ENCODE results near the gene SYT3.
"Not testable (repeated sequence)": the region's sequence is repeated elsewhere in the genome, so short reads cannot be mapped to it uniquely, and the experiment has no call there.

SYT3 gene

DNA sequence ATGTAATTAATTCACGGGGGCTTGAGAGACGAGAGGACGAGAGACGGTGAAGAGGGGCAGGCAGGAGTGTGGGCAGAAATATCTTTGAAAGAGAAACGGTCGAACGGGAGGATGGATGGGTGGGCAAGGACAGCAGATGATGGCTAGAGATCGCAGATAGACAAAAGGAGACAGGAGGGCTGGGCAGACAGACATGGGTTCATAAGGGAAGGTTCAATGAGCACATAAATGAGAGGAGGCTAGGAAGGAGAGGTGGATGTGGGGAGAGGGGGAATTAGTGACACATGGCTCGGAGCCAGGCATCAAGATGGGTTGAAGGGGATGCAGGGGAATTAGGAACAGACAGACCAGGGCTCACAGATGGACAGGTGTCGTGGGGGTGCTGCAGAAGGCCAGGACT is 1.1 kb downstream of the SYT3 start:
- in situ Hi-C loops (cut with MboI; ENCODE audit: low sequenced_read_pairs): no loop called here
- no peaks in the 10 kb centered on the region for H3K4me1 ChIP-seq
- DNase-seq (ENCODE audit: low spot score in 2 of 2): no peak
- peaks cover 13% of the 10 kb centered on the region for H3K27me3 ChIP-seq (ENCODE audit: low read depth)
- H3K9me3 ChIP-seq: peaks cover 3% of the 10 kb centered on the region; the same call in 1 of the 2 replicates
- H3K4me3 ChIP-seq: no peak overlapping the region; the same call in 1 of the 2 replicates
- H3K36me3 ChIP-seq (replicated peaks): no peaks in the 10 kb centered on the region

DNA sequence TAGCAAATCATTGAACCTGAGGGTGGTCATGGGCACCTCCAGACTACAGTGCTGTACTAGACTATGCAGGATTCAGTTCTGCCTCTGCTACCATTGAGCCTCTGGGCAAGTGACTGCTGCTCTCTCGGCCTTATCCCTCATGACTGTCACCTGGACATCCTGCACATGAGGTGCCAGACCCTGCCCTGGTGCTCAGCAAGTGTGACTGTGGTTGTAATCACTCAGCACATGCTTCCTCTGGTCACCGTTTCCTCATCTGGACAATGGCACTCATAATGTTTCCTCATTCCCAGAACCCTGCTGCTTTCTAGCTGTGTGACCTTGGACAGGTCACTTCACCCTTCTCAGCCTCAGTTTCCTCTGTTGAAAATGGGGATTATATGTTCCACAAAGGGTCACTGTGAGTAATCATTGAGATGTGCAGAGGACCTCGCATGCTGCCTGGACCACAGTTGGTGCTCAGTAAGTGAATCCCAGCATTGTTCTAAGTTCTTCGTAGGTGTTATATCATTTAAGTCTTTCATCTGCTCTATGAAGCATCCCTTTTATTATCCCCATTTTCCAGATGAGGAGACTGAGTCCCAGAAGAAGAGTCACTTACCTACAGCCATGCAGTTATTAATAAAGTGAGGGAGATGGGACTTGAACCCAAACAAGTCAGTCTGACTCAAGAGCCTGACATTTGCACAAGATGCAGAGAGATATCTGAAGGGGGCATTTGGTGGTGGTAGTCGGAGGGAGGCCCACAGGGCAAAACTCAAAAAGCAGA is 3.2 kb downstream of the SYT3 start:
- Histone ChIP-seq H3K4me1 (no peaks in the 10 kb centered on the region), H3K36me3 (replicated peaks) (no peaks in the 10 kb centered on the region), H3K4me3 (no peak overlapping the region), H3K27me3 (ENCODE audit: low read depth) (peaks cover 13% of the 10 kb centered on the region), H3K9me3 (peaks cover 3% of the 10 kb centered on the region; the same call in 1 of the 2 replicates)
- no peak for DNase-seq (ENCODE audit: low spot score in 2 of 2)
- in situ Hi-C loops (cut with MboI; ENCODE audit: low sequenced_read_pairs): no loop called here

DNA sequence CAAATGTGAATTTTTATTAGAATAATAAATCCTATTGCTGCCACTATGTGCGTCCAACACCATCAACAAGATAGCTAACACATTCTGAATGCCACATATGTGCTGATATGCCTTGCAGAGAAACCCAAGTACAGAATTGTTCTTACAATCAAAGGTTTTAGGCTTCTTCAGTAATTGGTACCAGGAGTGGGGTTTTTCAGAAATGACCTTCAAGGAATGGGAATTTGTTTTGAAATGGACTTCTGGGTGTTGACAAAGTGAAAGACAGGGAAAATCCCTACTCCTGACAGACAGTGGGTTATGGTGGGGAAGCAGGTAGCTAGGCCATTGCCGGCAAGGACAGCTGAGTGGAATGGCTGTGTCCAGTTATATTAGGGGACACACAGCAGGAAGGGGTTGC is 5.7 kb downstream of the SYT3 start:
- Histone ChIP-seq H3K4me1 (no peaks in the 10 kb centered on the region), H3K4me3 (no peak overlapping the region), H3K27me3 (ENCODE audit: low read depth) (peaks cover 12% of the 10 kb centered on the region), H3K9me3 (peaks cover 3% of the 10 kb centered on the region; the same call in 1 of the 2 replicates), H3K36me3 (replicated peaks) (no peaks in the 10 kb centered on the region)
- DNase-seq (ENCODE audit: low spot score in 2 of 2): no peak
- in situ Hi-C loops (cut with MboI; ENCODE audit: low sequenced_read_pairs): no loop called here

DNA sequence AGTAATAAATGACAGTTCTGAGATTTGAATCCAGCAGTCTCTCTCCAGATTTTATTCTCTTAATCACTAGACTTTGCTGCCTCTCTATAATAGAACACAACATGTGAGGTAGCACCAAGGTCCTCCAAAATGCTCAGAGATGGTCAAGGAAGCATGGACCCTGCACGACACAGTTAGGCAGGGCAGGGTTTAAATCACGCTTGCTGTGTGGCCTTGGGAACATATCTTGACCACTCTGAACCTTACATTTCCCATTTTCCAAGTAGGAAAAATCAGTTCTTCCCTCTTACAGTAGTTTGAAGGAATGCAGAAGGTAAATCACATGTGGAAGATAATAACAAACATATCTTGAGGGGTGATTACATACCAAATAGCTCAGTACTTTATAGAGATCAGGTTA is 6.3 kb downstream of the SYT3 start:
- no peak for DNase-seq (ENCODE audit: low spot score in 2 of 2)
- no peak overlapping the region for H3K4me3 ChIP-seq

DNA sequence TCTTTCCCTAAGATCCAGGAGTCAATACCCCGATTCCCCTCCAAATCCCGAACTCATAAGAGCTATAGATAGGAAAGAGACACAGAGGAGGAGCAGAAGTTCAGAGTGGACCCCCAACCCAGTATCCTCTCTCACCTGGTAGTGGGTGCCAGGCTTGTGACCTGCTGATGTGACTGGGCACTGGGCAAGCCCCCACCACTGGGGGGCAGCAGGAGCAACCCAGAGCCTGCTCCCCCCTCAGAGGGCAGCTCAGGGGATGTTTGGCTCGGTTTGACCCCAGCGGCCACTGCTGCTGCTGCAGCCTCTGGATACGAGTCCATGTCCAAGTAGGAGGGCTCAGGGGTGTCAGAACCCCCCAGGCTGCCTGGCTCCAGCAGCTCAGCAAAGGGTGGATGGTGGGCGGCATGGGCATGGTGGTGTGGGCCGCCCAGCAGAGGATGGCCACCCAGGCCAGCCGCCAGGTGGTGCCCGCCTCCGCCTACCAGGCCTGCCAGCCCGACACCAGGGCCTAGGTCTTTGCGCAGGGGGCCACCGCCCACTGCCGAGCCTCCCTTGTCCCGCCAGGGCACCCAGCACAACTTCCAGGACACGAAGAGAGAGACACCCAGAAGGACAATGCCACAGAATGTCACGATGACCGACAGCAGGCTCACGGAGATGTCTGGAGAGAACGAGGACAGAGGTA is 7.4 kb downstream of the SYT3 start:
- Histone ChIP-seq H3K9me3 (peaks cover 3% of the 10 kb centered on the region; the same call in 1 of the 2 replicates), H3K36me3 (replicated peaks) (no peaks in the 10 kb centered on the region), H3K4me1 (no peaks in the 10 kb centered on the region), H3K4me3 (no peak overlapping the region), H3K27me3 (ENCODE audit: low read depth) (no peaks in the 10 kb centered on the region)
- in situ Hi-C loops (cut with MboI; ENCODE audit: low sequenced_read_pairs): no loop called here
- DNase-seq (ENCODE audit: low spot score in 2 of 2): no peak

More for the DNA sequence above, 6.3 kb downstream of the SYT3 start:
- Histone ChIP-seq H3K36me3 (replicated peaks) (no peaks in the 10 kb centered on the region), H3K27me3 (ENCODE audit: low read depth) (peaks cover 6% of the 10 kb centered on the region), H3K9me3 (peaks cover 3% of the 10 kb centered on the region; the same call in 1 of the 2 replicates), H3K4me1 (no peaks in the 10 kb centered on the region)
- in situ Hi-C loops (cut with MboI; ENCODE audit: low sequenced_read_pairs): no loop called here

DNA sequence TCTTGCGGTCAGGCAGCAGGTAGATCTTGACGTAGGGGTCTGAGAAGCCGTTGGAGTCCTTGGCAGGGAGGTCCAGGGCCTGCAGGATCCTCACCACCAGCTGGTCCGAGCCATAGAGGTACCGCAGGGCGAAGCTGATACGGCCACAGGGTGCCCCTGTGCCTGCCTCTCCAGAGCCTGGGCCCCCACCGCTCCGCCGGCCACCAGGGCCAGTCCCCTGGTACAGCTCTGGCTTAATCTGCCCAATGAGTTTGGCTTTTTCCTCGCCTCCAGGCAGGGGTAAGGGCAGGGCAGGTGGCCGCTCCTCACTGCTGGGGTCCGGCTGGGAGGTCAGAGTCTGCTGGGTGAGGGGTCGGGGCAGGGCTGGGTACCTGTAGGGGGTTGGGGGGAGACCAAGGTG is 9.9 kb downstream of the SYT3 start:
- H3K27me3 ChIP-seq (ENCODE audit: low read depth): no peaks in the 10 kb centered on the region
- no peak for DNase-seq (ENCODE audit: low spot score in 2 of 2)
- no peak overlapping the region for H3K4me3 ChIP-seq
- no peaks in the 10 kb centered on the region for H3K36me3 ChIP-seq (replicated peaks)
- peaks cover 3% of the 10 kb centered on the region; the same call in 1 of the 2 replicates for H3K9me3 ChIP-seq
- H3K4me1 ChIP-seq: no peaks in the 10 kb centered on the region
- in situ Hi-C loops (cut with MboI; ENCODE audit: low sequenced_read_pairs): no loop called here

DNA sequence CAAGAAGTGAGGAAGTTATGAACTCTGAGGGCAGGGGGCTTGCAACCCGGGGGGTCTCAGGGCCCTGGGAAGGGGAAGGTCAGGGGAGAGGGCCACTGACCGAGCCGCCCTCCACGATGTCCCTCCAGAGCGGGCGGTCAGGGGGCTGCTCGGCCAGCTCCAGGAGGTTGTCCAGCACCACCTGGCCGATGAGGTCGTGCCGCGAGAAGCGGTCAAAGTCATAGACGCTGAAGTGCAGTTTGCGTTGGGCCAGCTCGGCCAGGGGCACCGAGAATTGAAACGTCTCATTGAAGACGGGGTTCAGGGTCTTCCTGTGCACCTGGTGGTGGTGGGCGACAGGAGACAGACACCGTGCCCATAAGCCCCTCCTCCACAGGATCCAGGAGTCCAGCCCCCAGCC is 10.5 kb downstream of the SYT3 start:
- H3K27me3 ChIP-seq (ENCODE audit: low read depth): no peaks in the 10 kb centered on the region
- H3K9me3 ChIP-seq: peaks cover 3% of the 10 kb centered on the region; the same call in 1 of the 2 replicates
- DNase-seq (ENCODE audit: low spot score in 2 of 2): no peak
- H3K4me1 ChIP-seq: no peaks in the 10 kb centered on the region
- no peaks in the 10 kb centered on the region for H3K36me3 ChIP-seq (replicated peaks)
- no peak overlapping the region for H3K4me3 ChIP-seq
- in situ Hi-C loops (cut with MboI; ENCODE audit: low sequenced_read_pairs): no loop called here

DNA sequence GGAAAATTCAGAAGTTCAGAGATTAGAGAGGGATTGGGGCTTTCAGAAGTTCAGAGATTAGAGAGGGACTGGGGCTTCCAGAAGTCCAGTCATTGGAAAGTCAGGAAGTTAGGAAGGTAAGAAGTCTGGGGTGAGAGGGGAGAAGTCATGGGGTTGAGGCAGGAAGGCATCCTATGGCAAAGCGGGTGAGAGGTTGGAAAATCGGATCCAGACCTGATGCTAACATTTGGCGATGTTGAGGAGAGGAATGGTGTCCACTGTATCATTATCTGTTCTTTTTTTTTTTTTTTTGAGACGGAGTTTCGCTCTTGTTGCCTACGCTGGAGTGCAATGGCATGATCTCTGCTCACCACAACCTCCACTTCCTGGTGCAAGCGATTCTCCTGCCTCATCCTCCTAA is 11.1 kb downstream of the SYT3 start:
- in situ Hi-C loops (cut with MboI; ENCODE audit: low sequenced_read_pairs): no loop called here
- Histone ChIP-seq H3K27me3 (ENCODE audit: low read depth) (no peaks in the 10 kb centered on the region), H3K9me3 (no peaks in the 10 kb centered on the region; the same call in 1 of the 2 replicates), H3K36me3 (replicated peaks) (no peaks in the 10 kb centered on the region), H3K4me3 (no peak overlapping the region), H3K4me1 (no peaks in the 10 kb centered on the region)
- DNase-seq (ENCODE audit: low spot score in 2 of 2): no peak

DNA sequence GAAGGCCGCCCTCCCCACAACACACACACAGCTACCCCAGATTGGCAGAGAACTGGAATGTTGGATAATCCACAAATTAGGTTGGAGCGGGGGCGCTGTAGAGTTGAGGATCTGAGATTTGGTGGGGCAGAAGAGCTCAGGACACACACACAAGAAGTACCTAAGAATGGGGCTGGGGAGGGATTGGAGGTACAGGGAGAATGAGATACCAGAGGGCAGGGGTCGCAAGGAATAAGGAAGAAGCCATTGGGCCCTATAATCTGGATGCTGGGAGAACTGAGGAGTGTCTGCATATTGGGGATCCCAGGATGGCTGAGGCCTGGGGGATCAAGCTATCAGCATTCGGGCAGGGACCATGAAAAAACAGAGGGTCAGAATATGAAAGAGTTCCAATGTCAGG is 11.5 kb downstream of the SYT3 start:
- Histone ChIP-seq H3K27me3 (ENCODE audit: low read depth) (0 out of 2 replicates have a peak, but pooled peaks cover 1% of the 10 kb centered on the region), H3K36me3 (replicated peaks) (no peaks in the 10 kb centered on the region), H3K9me3 (no peaks in the 10 kb centered on the region; the same call in 1 of the 2 replicates), H3K4me3 (no peak overlapping the region), H3K4me1 (no peaks in the 10 kb centered on the region)
- no peak for DNase-seq (ENCODE audit: low spot score in 2 of 2)
- in situ Hi-C loops (cut with MboI; ENCODE audit: low sequenced_read_pairs): no loop called here

DNA sequence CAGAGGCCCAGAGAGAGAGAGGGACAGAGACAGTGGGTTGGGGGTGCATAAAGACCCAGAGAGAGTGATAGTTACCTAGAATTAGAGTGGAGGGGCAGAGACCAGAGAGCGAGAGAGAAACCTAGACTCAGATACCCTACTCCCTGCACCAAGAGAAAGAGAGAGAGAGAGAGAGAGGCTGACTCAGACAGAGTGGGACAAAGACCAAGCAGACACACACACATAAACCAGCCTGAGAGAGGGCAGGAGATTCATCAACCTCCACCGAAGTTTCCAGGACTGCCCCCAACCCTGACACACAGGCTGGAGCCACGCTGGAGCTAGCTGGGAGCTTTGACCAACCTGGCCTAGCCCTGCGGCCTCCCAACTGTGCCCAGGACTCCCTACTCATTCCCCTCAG is 12.9 kb downstream of the SYT3 start:
- DNase-seq (ENCODE audit: low spot score in 2 of 2): no peak
- no peaks in the 10 kb centered on the region for H3K9me3 ChIP-seq
- no peaks in the 10 kb centered on the region for H3K4me1 ChIP-seq
- H3K36me3 ChIP-seq (replicated peaks): no peaks in the 10 kb centered on the region
- no peak overlapping the region for H3K4me3 ChIP-seq
- 0 out of 2 replicates have a peak, but pooled peaks cover 2% of the 10 kb centered on the region for H3K27me3 ChIP-seq (ENCODE audit: low read depth)
- in situ Hi-C loops (cut with MboI; ENCODE audit: low sequenced_read_pairs): no loop called here

DNA sequence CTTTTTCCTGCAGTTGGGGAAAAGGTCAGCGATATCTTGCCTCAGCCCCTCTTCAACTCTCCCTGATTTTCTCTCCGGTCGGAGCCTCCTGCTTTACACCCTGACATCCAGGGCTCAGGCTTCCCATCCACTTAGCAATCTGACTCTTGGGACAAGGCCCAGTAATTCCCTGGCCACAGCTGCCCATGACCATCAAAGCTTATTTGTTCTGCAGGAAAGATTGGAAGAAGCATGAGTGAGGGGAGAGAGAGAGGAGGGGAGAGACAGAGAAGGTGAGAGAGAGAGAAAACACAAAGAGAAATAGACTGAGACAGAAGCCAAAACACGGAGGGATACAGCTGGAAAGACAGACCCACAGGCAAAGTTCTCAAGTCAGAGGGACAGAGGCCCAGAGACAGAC is 13.7 kb downstream of the SYT3 start:
- Histone ChIP-seq H3K4me1 (no peaks in the 10 kb centered on the region), H3K36me3 (replicated peaks) (no peaks in the 10 kb centered on the region), H3K4me3 (no peak overlapping the region), H3K9me3 (no peaks in the 10 kb centered on the region), H3K27me3 (ENCODE audit: low read depth) (0 out of 2 replicates have a peak, but pooled peaks cover 2% of the 10 kb centered on the region)
- in situ Hi-C loops (cut with MboI; ENCODE audit: low sequenced_read_pairs): no loop called here
- no peak for DNase-seq (ENCODE audit: low spot score in 2 of 2)

DNA sequence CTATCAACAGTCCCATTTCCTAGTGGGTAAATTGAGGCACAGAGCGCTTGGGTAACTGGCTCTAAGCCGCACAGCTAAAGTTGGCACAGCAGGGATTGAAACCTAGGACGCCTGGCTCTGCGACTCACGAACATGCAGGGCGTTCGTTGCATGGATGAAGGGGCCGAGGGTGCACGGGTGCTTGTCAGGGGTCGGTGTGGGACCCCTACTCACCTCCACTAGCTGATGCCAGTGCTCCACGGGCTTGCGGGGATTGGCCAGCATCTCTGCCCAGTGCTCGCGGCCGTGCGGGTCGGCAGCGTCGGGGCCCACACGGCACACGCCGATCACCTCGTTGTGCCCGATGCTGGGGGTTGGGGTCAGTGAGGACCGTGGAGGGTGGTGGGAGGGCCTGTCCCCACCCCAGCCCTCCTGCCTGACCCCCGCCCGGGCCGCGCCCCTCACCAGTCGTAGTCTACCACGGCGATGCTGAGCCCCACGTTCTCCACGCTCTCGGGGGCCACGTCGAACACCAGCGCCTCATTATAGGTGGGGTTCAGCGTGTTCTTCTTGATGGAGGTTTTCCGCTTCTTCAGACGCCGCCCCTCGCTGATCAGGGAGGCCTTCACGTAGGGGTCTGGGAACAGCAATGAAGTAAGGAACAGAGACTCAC is 14.6 kb downstream of the SYT3 start:
- in situ Hi-C loops (cut with MboI; ENCODE audit: low sequenced_read_pairs): no loop called here
- Histone ChIP-seq H3K4me1 (no peaks in the 10 kb centered on the region), H3K4me3 (no peak overlapping the region), H3K36me3 (replicated peaks) (no peaks in the 10 kb centered on the region), H3K27me3 (ENCODE audit: low read depth) (0 out of 2 replicates have a peak, but pooled peaks cover 2% of the 10 kb centered on the region), H3K9me3 (no peaks in the 10 kb centered on the region)
- no peak for DNase-seq (ENCODE audit: low spot score in 2 of 2)

DNA sequence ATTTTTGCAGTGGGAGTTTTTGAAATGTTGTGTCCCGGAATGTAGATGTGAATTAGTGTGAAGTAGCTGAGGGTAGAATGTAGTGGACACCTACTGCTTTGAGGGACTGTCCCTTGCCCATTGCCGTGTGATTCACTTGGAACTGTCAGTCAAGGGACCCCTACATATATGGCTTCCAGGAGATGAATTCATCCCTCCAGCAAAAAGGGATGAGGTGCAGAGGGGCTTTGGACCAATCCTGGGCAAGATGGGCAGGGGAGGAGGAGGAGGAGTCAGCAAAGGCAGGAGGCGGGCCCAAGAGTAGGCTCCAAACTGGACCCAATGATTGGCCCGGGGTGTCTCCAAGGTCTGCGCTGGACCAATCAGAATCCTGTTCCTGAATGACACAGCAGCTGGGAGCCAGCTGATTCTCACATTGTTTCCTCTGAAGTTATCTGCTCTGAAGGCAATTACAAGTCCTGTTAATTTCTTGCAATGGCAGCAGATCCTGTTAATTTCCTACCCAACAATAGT is 19.2 kb downstream of the SYT3 start:
- in situ Hi-C loops (cut with MboI; ENCODE audit: low sequenced_read_pairs); H3K27me3 ChIP-seq (ENCODE audit: low read depth); H3K36me3 ChIP-seq (replicated peaks); H3K9me3 ChIP-seq; H3K4me3 ChIP-seq; DNase-seq (ENCODE audit: low spot score in 2 of 2); H3K4me1 ChIP-seq: not testable (repeated sequence)

DNA sequence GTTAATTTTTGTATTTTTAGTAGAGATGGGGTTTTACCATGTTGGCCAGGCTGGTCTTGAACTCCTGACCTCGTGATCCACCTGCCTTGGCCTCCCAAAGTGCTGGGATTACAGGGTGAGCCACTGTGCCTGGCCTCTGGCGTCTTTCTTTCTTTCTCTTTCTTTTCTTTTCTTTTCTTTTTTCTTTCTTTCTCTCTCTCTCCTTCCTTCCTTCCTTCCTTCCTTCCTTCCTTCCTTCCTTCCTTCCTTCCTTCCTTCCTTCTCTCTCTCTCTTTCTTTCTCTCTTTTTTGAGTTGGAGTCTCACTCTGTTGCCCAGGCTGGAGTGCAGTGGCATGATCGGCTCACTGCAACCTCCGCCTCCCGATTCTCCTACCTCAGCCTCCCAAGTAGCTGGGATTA is 20.5 kb downstream of the SYT3 start:
- in situ Hi-C loops (cut with MboI; ENCODE audit: low sequenced_read_pairs); H3K9me3 ChIP-seq; DNase-seq (ENCODE audit: low spot score in 2 of 2); H3K4me1 ChIP-seq; H3K27me3 ChIP-seq (ENCODE audit: low read depth); H3K4me3 ChIP-seq; H3K36me3 ChIP-seq (replicated peaks): not testable (repeated sequence)
